Measurements from ENCODE around the gene CASTOR1.
A peak's percentile ranks its signal among the peaks of the same experiment; 100 is the strongest.
"Not testable (repeated sequence)": the region's sequence is repeated elsewhere in the genome, so short reads cannot be mapped to it uniquely, and the experiment has no call there.

The CASTOR1 gene

GRCh38 chr22:30289141-30289979 lies at the start of gene CASTOR1:
Gene CASTOR1 (minus strand): TSS chr22:30289505. CDS start chr22:30289497, 8 bp downstream.
- TF ChIP-seq CTCF (IDR thresholded peaks at IDR 0.05), result no peak
- H3K27ac ChIP-seq, result peak within 1 kb of the TSS; percentile 87 to 95
- DNase-seq (ENCODE audit: low spot score), result peak; percentile 99
- H3K4me3 ChIP-seq, result peak within 1 kb of the TSS; percentile 95

DNA sequence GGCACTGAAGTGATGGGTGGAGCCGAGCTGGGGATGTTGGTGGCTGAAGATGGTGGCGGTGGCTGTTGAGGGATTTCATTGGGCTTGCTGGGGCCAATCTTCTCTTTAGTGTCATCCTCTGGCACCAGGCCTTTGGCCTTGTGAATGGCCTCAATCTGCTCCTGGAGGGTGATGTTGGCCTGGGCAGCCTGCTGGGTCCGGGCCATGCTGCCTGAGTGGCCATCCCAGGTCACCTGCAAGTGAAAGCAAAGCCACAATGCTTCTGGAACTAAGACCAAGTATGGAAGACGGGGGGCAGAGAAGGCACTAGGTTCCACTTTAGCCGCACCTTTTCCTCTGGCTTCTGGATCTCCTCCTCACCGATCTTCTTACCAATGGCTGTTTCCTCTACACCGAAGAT lies 49.5 kb upstream of the CASTOR1 start:
- Histone ChIP-seq H3K4me3 (no peak overlapping the region), H3K27ac (no peak overlapping the region)
- no peak for TF ChIP-seq CTCF (IDR thresholded peaks at IDR 0.05)
- no peak for DNase-seq (ENCODE audit: low spot score)

DNA sequence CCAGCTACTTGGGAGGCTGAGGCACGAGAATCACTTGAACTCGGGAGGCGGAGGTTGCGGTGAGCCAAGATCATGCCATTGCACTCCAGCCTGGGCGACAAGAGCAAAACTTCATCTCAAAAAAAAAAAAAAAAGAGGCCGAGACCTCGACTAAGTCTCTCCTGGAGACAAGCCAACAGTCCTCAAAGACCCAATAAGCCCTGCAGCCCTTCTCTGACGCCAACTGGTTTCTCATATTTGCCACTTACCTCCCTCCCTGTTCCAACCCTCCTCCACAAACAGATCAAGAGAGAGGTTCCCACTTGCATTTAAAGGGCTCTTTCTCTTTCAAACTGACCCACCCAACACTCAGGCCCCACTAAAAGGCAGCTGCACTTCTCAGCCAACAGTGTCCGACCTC lies 49.0 kb upstream of the CASTOR1 start:
- not testable (repeated sequence) for DNase-seq (ENCODE audit: low spot score); H3K4me3 ChIP-seq; H3K27ac ChIP-seq

DNA sequence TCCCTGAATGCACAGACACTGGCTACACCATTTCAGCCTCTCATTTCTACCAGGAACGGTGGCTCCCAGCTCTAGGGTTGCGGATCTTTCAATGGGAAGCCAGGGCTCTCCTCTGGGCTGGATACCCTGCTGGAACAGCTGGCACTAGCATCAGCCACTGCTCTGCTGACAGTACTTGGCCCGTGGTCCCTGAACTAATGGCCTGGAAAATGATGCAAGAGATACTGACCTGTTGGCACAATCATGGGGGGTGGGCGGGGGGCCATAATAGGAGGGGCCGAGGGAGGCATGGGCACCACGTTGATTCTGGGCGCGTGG lies 48.1 kb upstream of the CASTOR1 start:
- Histone ChIP-seq H3K27ac (no peak overlapping the region), H3K4me3 (no peak overlapping the region)
- DNase-seq (ENCODE audit: low spot score), result no peak
- TF ChIP-seq CTCF (IDR thresholded peaks at IDR 0.05), result no peak

GRCh38 chr22:30336752-30337460 lies 47.6 kb upstream of the CASTOR1 start:
- TF ChIP-seq CTCF (IDR thresholded peaks at IDR 0.05), result no peak
- DNase-seq (ENCODE audit: low spot score), result no peak
- H3K4me3 ChIP-seq, result no peak overlapping the region
- no peak overlapping the region for H3K27ac ChIP-seq

GRCh38 chr22:30335236-30335635 lies 45.9 kb upstream of the CASTOR1 start:
- no peak for DNase-seq (ENCODE audit: low spot score)
- H3K27ac ChIP-seq, result no peak overlapping the region
- no peak overlapping the region for H3K4me3 ChIP-seq
- TF ChIP-seq CTCF (IDR thresholded peaks at IDR 0.05), result no peak

DNA sequence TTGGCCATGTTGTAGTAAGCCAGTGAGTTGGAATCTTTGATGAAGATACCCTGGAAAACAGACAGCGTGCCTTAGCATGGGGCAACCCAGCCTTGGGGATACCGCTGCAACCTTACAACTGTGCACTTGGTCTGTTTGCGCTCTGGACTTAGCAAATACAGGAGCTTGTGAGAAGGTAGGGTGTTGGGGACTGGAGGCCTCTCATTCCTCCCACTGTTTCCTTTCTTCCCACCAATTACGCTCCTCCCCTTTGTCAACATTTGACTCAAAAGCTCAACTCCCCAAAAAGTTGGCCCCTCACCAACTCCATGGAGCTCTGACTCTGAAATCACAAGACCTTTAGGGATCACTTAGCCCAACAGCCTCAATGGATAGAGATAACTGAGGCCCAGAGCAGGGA lies 45.3 kb upstream of the CASTOR1 start:
- Histone ChIP-seq H3K27ac (no peak overlapping the region), H3K4me3 (no peak overlapping the region)
- no peak for DNase-seq (ENCODE audit: low spot score)
- TF ChIP-seq CTCF (IDR thresholded peaks at IDR 0.05), result no peak
